Tibial nerve (tissue), 3 donors: ENCODE measurements around the gene AHRR.

ENCODE experiments used
- CTCF ChIP-seq, 5 experiments: fragments of 200-600 bp in 3 of 5; fragments of 450-650 bp in 2 of 5; sonication (generic) in 3 of 5; IDR thresholded peaks; one replicate each; pipeline ENCODE4 v1.5.1; 2016 to 2019; ENCODE audit warnings: antibody characterized with exemption in 5 of 5, mild to moderate bottlenecking in 3 of 5, moderate library complexity in 2 of 5
- POLR2A ChIP-seq, 2 donors: fragments of 450-650 bp; IDR thresholded peaks; one replicate each; pipeline ENCODE4 v1.6.1; 2017; ENCODE audit warnings: antibody characterized with exemption in 2 of 2, mild to moderate bottlenecking in 2 of 2, moderate library complexity in 2 of 2

- TF ChIP-seq CTCF (IDR thresholded peaks at IDR 0.05) (no peak), POLR2A (IDR thresholded peaks at IDR 0.05) (no peak)
Observed at GRCh38 chr5:427415-428087, 106.0 kb downstream of the AHRR start.
